K562 (cell line): ENCODE measurements around the gene ADIPOQ. TPM values are rescaled to one million over a fixed set of nuclear protein-coding genes. Genes with fewer than 3 reads are reported as not detected.
A peak's percentile ranks its signal among the peaks of the same experiment; 100 is the strongest.

Source experiments
- CHD2 ChIP-seq: IDR thresholded peaks from 2 replicates; pipeline ENCODE4 v1.6.1; 2011; ENCODE audit warnings: low read depth, low read length
- HES1 ChIP-seq: fragments of 450-650 bp; IDR thresholded peaks from 2 replicates; pipeline ENCODE4 v1.6.1; 2016; ENCODE audit warnings: low read depth, mild to moderate bottlenecking, moderate library complexity
- ID3 ChIP-seq, 2 experiments: fragments of 250-450 bp in 1 of 2; fragments of 450-650 bp in 1 of 2; sonication (Bioruptor Pico) in 1 of 2; IDR thresholded peaks; 2 replicates each; pipeline versions ENCODE4 v1.6.1 to v1.8.0; 2016 to 2021; ENCODE audit warnings: mild to moderate bottlenecking in 2 of 2, moderate library complexity in 2 of 2, missing compliant biosample characterization in 1 of 2, missing genetic modification characterization in 1 of 2
- MAZ ChIP-seq, 2 experiments: fragments of 450-650 bp in 1 of 2; sonication (generic) in 1 of 2; formaldehyde crosslinking; IDR thresholded peaks in 1 of 2; conservative IDR thresholded peaks in 1 of 2; 2 replicates each; pipeline versions ENCODE4 v1.4.0 to v1.5.0; 2020; ENCODE audit warnings: mild to moderate bottlenecking in 1 of 2, missing genetic modification reagents in 1 of 2
- MEIS2 ChIP-seq: fragments of 450-650 bp; IDR thresholded peaks from 2 replicates; pipeline ENCODE4 v1.6.1; 2014; ENCODE audit warnings: mild to moderate bottlenecking; ENCODE audit not compliant: partially characterized antibody
- NCOA2 ChIP-seq, 2 experiments: fragments of 450-650 bp; IDR thresholded peaks; 2 replicates each; pipeline ENCODE4 v1.6.1; 2018; ENCODE audit warnings: mild to moderate bottlenecking in 2 of 2, moderate library complexity in 1 of 2; ENCODE audit not compliant: partially characterized antibody in 2 of 2
- NFRKB ChIP-seq: fragments of 450-650 bp; IDR thresholded peaks from 2 replicates; pipeline ENCODE4 v1.6.1; 2016; ENCODE audit warnings: low read depth
- SIN3B ChIP-seq: fragments of 450-650 bp; IDR thresholded peaks from 2 replicates; pipeline ENCODE4 v1.6.1; 2017; ENCODE audit warnings: low read depth, mild to moderate bottlenecking, moderate library complexity
- TEAD4 ChIP-seq, 2 experiments: sonication (generic) in 1 of 2; formaldehyde crosslinking in 1 of 2; IDR thresholded peaks; 2 replicates each; pipeline versions ENCODE4 v1.6.1 to v1.8.0; 2012 to 2022; ENCODE audit warnings: borderline replicate concordance in 1 of 2, inconsistent platforms in 1 of 2, low read length in 1 of 2, mild to moderate bottlenecking in 1 of 2, missing genetic modification reagents in 1 of 2
- TRIM28 ChIP-seq: fragments of 450-650 bp; IDR thresholded peaks from 2 replicates; pipeline ENCODE4 v1.6.1; 2017
- ZNF318 ChIP-seq, 2 experiments: fragments of 450-650 bp; IDR thresholded peaks; 2 replicates each; pipeline ENCODE4 v1.6.1; 2016; ENCODE audit warnings: mild to moderate bottlenecking in 2 of 2, borderline replicate concordance in 1 of 2, low read depth in 1 of 2, moderate library complexity in 1 of 2
- ZNF592 ChIP-seq: fragments of 450-650 bp; IDR thresholded peaks from 2 replicates; pipeline ENCODE4 v1.6.1; 2017; ENCODE audit warnings: antibody characterized with exemption, mild to moderate bottlenecking
- polyA plus RNA-seq, 8 experiments: library from polyadenylated mRNA; depleted of rRNA in 4 of 8; stranded (reverse) in 5 of 8; unstranded in 3 of 8; fragments of >200 nt; fragmentation: Nextera tagmentation in 2 of 8; fragmentation: Illumina TruSeq in 1 of 8; extraction: Ambion mirVana in 2 of 8; extraction: Trizol in 1 of 8; gene quantifications; 2 replicates each; pipeline versions ENCODE4 v1.2.1 to v1.2.3, GENCODE V29; 2011 to 2014; ENCODE audit warnings: inconsistent platforms in 1 of 8, missing spikeins in 1 of 8
- total RNA-seq, 7 experiments: library from RNA; depleted of rRNA in 6 of 7; stranded (reverse); fragments of >200 nt in 6 of 7; fragmentation: Illumina TruSeq in 2 of 7; extraction: Trizol in 2 of 7; gene quantifications; 2 replicates each; pipeline versions ENCODE4 v1.2.1 to v1.2.3, GENCODE V29; 2011 to 2021; ENCODE audit warnings: low replicate concordance in 1 of 7

ADIPOQ gene
- total and polyA plus RNA-seq, 9 of the 15 experiments (the other 6 are each of a cell fraction or from before 2014, with no cell fraction given): 0.01 to 0.04 (median 0.03) TPM; not detected in 4

- TF ChIP-seq ZNF318 (IDR thresholded peaks at IDR 0.05; ENCODE audit: borderline replicate concordance in 1 of 2, low read depth in 1 of 2): peak in 1 of 2 experiments; percentile 41; a peak in 1 of 4 replicates
- TF ChIP-seq SIN3B: no peak
- 0 out of 2 replicates have a peak, but pooled peaks have one; percentile 22 for TF ChIP-seq TRIM28
- TF ChIP-seq HES1: 0 out of 2 replicates have a peak, but pooled peaks have one; percentile 32
- peak; percentile 76 for TF ChIP-seq ZNF592
- no peak for TF ChIP-seq ID3 (CRISPR knock-in tag; IDR thresholded peaks at IDR 0.05)
- TF ChIP-seq ID3 (tag; IDR thresholded peaks at IDR 0.05): peak; percentile 67
- TF ChIP-seq MEIS2: peak; percentile 73
- peak; percentile 68; the same call in 1 of the 2 replicates for TF ChIP-seq TEAD4 (IDR thresholded peaks at IDR 0.05; ENCODE audit: low read length)
- no peak for TF ChIP-seq TEAD4 (CRISPR knock-in tag; IDR thresholded peaks at IDR 0.05; ENCODE audit: borderline replicate concordance)
- TF ChIP-seq MAZ (CRISPR knock-in tag; conservative IDR thresholded peaks at IDR 0.05 in 1 of 2, IDR thresholded peaks at IDR 0.05 in 1 of 2): peak in 1 of 2 experiments; percentile 34; a peak in 1 of 4 replicates
- TF ChIP-seq NFRKB: peak; percentile 83
- TF ChIP-seq NCOA2 (IDR thresholded peaks at IDR 0.05; ENCODE audit: partially characterized antibody in 2 of 2): peak in 1 of 2 experiments; percentile 29
- TF ChIP-seq CHD2: no peak
Measured at GRCh38 chr3:186871403-186871924, 29.0 kb downstream of the ADIPOQ start (continued).
